Tibial artery (tissue), 4 donors: Measurements from ENCODE around the gene HMG20A.

Source experiments
- DNase-seq, 2 donors: peaks; one replicate each; pipeline ENCODE4 v3.0.0-alpha.2; 2019
- H3K27ac ChIP-seq, 2 donors: fragments of 200-600 bp; sonication (generic) in 1 of 2; 1 replicate in 1 of 2; 2 replicates in 1 of 2; pipeline ENCODE4 v1.5.1; 2018 to 2019; ENCODE audit warnings: mild to moderate bottlenecking in 1 of 2
- H3K27me3 ChIP-seq, 2 donors: fragments of 200-600 bp; sonication (generic) in 1 of 2; one replicate each; pipeline versions ENCODE4 v1.5.1 to v1.6.0; 2016 to 2019
- H3K36me3 ChIP-seq, 3 donors: fragments of 200-600 bp; sonication (generic) in 2 of 3; one replicate each; pipeline ENCODE4 v1.5.1; 2016 to 2019; ENCODE audit warnings: mild to moderate bottlenecking in 2 of 3
- H3K4me1 ChIP-seq, 4 donors: fragments of 200-600 bp; sonication (generic) in 2 of 4; 1 replicate in 3 of 4; 2 replicates in 1 of 4; pipeline ENCODE4 v1.5.1; 2016 to 2019
- H3K4me3 ChIP-seq, 2 donors: fragments of 200-600 bp; sonication (generic) in 1 of 2; 1 replicate in 1 of 2; 2 replicates in 1 of 2; pipeline ENCODE4 v1.5.1; 2018 to 2019; ENCODE audit warnings: mild to moderate bottlenecking in 2 of 2
- H3K9me3 ChIP-seq, 3 donors: fragments of 200-600 bp; sonication (generic) in 1 of 3; one replicate each; pipeline ENCODE4 v1.5.1; 2016 to 2019
- CTCF ChIP-seq, 2 experiments: fragments of 200-600 bp in 1 of 2; fragments of 450-650 bp in 1 of 2; IDR thresholded peaks; one replicate each; pipeline ENCODE4 v1.5.1; 2017 to 2019; ENCODE audit warnings: antibody characterized with exemption in 2 of 2, mild to moderate bottlenecking in 1 of 2, moderate library complexity in 1 of 2
- intact Hi-C: fragments of 100-400 bp; cut with DNase I; formaldehyde crosslinking; loops from one replicate; pipeline ENCODE4 v1.15.0; 2023; ENCODE audit warnings: low total_unique reads

HMG20A gene

GRCh38 chr15:77413699-77414349, 6.9 kb upstream of the HMG20A start:
- peaks cover 0 to 40% (median 14%) of the 10 kb centered on the region in 4 donors for H3K4me1 ChIP-seq
- intact Hi-C loops: no loop called here
- H3K36me3 ChIP-seq: no peaks in the 10 kb centered on the region
- H3K27ac ChIP-seq: no peak overlapping the region
- TF ChIP-seq CTCF (IDR thresholded peaks at IDR 0.05): no peak
- DNase-seq: no peak
- H3K9me3 ChIP-seq: no peaks in the 10 kb centered on the region
- no peak overlapping the region for H3K4me3 ChIP-seq
- H3K27me3 ChIP-seq: no peaks in the 10 kb centered on the region

GRCh38 chr15:77414789-77415442, 5.8 kb upstream of the HMG20A start:
- DNase-seq: no peak
- H3K9me3 ChIP-seq: no peaks in the 10 kb centered on the region
- H3K27me3 ChIP-seq: no peaks in the 10 kb centered on the region
- no peaks in the 10 kb centered on the region for H3K36me3 ChIP-seq
- intact Hi-C loops: no loop called here
- peaks cover 0 to 36% (median 14%) of the 10 kb centered on the region in 4 donors for H3K4me1 ChIP-seq
- no peak overlapping the region for H3K4me3 ChIP-seq
- TF ChIP-seq CTCF (IDR thresholded peaks at IDR 0.05): no peak
- H3K27ac ChIP-seq: no peak overlapping the region

- Histone ChIP-seq H3K36me3 (no peaks in the 10 kb centered on the region), H3K4me1 (peaks cover 0 to 32% (median 14%) of the 10 kb centered on the region in 4 donors), H3K9me3 (no peaks in the 10 kb centered on the region), H3K27ac (no peak overlapping the region), H3K4me3 (no peak overlapping the region), H3K27me3 (no peaks in the 10 kb centered on the region)
- no peak for TF ChIP-seq CTCF (IDR thresholded peaks at IDR 0.05)
- DNase-seq: no peak
- intact Hi-C loops: no loop called here
Observed at GRCh38 chr15:77415450-77416147, 5.1 kb upstream of the HMG20A start.

GRCh38 chr15:77416148-77416455, 4.6 kb upstream of the HMG20A start:
- H3K4me3 ChIP-seq: no peak overlapping the region
- no peak for TF ChIP-seq CTCF (IDR thresholded peaks at IDR 0.05)
- H3K4me1 ChIP-seq: peaks cover 0 to 32% (median 14%) of the 10 kb centered on the region in 4 donors
- no peaks in the 10 kb centered on the region for H3K36me3 ChIP-seq
- H3K27ac ChIP-seq: no peak overlapping the region
- H3K9me3 ChIP-seq: no peaks in the 10 kb centered on the region
- intact Hi-C loops: no loop called here
- no peaks in the 10 kb centered on the region for H3K27me3 ChIP-seq
- peak; percentile 68 to 69 for DNase-seq

- intact Hi-C loops: no loop called here
- no peak overlapping the region for H3K27ac ChIP-seq
Observed at GRCh38 chr15:77416954-77417353, 3.7 kb upstream of the HMG20A start.

More at GRCh38 chr15:77416954-77417353, 3.7 kb upstream of the HMG20A start:
- TF ChIP-seq CTCF (IDR thresholded peaks at IDR 0.05): no peak
- Histone ChIP-seq H3K27me3 (no peaks in the 10 kb centered on the region), H3K4me3 (no peak overlapping the region), H3K4me1 (peaks cover 0 to 41% (median 20%) of the 10 kb centered on the region in 4 donors), H3K36me3 (no peaks in the 10 kb centered on the region), H3K9me3 (no peaks in the 10 kb centered on the region)
- DNase-seq: no peak
